K562 treated with DMSO at 1 percent for 48 hours (cell line): ENCODE data around the gene CD180. TPM values are rescaled to one million over a fixed set of nuclear protein-coding genes. Genes with fewer than 3 reads are reported as not detected.

Experiments
- total RNA-seq: library from RNA; unstranded; fragments of 300-600 nt; gene quantifications from 2 replicates; pipeline ENCODE4 v1.2.3, GENCODE V29; 2022; ENCODE audit warnings: low replicate concordance; ENCODE audit errors: extremely low read depth

Gene CD180
- total RNA-seq, result not detected in 2 replicates

DNA sequence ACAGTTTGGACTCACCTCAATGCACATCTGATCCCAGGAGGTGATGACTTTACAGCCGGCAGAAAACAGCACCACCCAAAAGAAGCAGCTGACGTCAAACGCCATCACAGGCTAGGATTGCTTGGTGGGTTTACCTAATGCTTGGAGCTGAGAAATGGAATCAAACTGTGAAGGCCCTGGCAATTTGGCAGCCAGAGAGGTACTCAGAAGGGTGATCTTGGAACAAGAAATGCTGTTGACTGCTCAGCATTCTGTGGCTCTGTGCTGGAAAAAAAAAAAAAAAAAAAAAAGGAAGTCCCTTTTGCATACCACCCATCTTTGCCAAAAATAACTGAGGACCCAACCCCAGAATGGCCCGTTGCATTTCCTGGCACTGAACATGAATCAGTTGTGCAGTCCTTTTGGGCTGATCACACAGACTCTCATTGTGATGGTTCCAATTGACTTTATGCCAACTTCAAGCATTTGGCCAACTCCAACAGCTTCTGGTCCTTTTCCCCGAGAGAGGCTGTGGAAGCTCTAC lies at the start of gene CD180:
Gene CD180 (minus strand): TSS at position 263 of the 523 bp plus-strand sequence. CDS start 158 bp downstream, at position 105.

